LNCAP (cell line): ENCODE results near the gene FSD1.

Experiments
- CTCF ChIP-seq: fragments of 450-650 bp; IDR thresholded peaks from 2 replicates; pipeline ENCODE4 v1.5.1; 2017; ENCODE audit warnings: mild to moderate bottlenecking

The FSD1 gene

DNA sequence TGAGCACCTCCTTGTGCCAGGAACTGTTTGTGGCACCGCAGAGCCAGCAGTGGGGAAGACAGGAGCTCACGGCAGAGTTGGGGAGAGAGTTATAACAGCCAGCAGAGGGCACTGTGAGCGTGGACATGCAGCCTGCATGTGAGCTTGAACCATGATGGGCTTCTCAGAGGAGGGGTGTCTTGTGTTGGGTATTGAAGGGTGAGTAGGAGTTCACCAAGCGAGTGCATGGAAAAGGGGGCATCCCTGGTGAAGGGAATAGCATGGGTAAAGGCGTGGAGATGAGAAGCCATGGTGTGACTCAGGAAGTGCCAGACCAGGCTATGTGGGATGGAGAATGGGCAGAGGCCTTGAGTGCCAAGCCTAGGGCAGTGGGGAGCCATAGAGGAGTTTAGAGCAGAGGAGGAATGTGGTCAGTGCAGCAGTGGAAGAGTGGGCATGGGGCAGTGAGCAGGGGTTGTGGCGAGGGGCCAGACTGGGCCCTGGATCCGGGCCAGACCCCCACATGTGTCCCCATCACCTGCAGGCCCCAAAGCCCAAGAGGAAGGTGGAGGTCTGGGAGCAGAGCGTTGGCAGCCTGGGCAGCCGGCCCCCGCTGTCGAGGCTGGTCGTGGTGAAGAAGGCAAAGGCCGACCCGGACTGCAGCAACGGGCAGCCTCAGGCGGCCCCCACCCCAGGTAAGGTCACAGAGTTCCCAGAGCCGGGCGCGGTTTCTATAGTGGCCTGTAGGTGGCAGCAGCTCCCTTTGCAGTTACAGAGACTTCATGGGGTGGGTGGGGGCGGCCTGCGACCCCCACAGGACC lies 37.1 kb upstream of the FSD1 start:
- TF ChIP-seq CTCF = peak; percentile 87

- no peak for TF ChIP-seq CTCF
Observed at GRCh38 chr19:4267901-4268815, 36.2 kb upstream of the FSD1 start.

- TF ChIP-seq CTCF = no peak
Observed at GRCh38 chr19:4268816-4269430, 35.5 kb upstream of the FSD1 start.

GRCh38 chr19:4272894-4273293 lies 31.5 kb upstream of the FSD1 start:
- TF ChIP-seq CTCF = no peak

- TF ChIP-seq CTCF = no peak
Observed at GRCh38 chr19:4277191-4277696, 27.2 kb upstream of the FSD1 start.

DNA sequence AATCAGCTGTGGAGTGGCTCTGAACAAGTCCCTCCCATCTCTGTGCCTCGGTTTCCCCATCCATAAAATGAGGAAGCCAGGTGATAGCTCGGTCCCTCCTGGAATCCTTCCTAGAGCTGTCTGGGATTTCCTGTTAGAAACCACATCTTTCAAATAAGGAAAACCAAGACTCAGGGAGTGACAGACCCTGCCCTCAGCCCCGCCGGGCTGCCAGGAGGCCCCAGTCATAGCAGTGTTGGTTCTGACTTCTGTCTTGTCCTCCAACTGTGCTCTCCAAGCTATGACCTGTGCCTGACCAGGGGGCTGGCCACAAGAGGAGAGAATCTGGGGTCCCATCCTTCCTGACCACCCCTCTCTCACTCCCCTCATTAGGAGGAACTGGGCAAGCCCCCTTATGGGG lies 26.4 kb upstream of the FSD1 start:
- TF ChIP-seq CTCF = no peak
